ENCODE data around the gene OAS2.
"Not testable (repeated sequence)": the region's sequence is repeated elsewhere in the genome, so short reads cannot be mapped to it uniquely, and the experiment has no call there.

OAS2 gene

DNA sequence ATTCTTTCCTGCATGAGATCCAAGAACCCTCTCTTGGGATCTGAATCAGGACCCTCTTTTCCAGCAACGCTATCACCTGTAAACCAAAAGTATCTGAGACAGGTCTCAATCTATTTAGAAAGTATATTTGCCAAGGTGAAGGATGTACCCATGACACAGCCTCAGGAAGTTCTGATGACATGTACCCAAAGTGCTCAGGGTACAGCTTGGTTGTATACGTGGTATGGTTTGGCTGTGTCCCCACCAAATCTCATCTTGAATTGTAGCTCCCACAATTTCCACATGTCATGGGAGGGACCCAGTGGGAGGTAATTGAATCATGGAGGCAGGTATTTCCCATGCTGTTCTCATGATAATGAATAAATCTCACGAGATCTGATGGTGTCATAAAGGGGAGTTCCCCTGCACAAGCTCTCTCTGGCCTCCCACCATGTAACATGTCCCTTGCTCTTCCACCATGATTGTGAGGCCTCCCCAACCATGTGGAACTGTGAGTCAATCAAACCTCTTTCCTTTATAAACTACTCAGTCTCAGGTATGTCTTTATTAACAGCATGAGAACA lies 10.6 kb downstream of the OAS2 start:
- not testable (repeated sequence) for H3K9ac ChIP-seq (ENCODE audit: low read length); H3K4me3 ChIP-seq (ENCODE audit: low read length); H3K27me3 ChIP-seq (ENCODE audit: control insufficient read depth, insufficient read depth, low read length); H3K9me3 ChIP-seq (ENCODE audit: control insufficient read depth, low read length); H3K36me3 ChIP-seq (ENCODE audit: control insufficient read depth, insufficient read depth, low read length); H3K4me1 ChIP-seq (ENCODE audit: control insufficient read depth, insufficient read depth, low read length)

DNA sequence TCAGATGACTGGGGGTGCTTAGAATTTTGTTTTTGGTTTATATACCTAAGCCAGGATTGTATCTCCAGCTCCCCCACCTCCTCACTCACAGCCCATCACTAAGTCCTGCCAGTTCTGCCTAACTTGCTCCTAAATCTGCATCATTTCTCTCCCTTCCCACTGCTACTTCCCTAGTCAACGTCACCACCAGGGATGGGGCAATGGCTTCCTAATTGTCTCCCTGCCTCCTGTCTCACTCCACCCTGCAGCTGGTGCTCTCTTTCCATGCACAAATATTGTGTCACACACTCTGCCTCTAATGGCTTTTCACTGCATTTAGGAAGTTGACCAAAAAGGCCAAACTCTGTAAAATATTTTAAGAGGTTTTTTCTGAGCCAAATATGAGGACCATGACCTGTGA lies 11.5 kb downstream of the OAS2 start:
- H3K36me3 ChIP-seq (ENCODE audit: control insufficient read depth, insufficient read depth, low read length), result no peaks in the 10 kb centered on the region
- H3K27me3 ChIP-seq (ENCODE audit: control insufficient read depth, insufficient read depth, low read length), result no peaks in the 10 kb centered on the region
- no peak overlapping the region for H3K9ac ChIP-seq (ENCODE audit: low read length)
- no peak overlapping the region for H3K4me3 ChIP-seq (ENCODE audit: low read length)
- no peaks in the 10 kb centered on the region for H3K4me1 ChIP-seq (ENCODE audit: control insufficient read depth, insufficient read depth, low read length)
- H3K9me3 ChIP-seq (ENCODE audit: control insufficient read depth, low read length), result no peaks in the 10 kb centered on the region

DNA sequence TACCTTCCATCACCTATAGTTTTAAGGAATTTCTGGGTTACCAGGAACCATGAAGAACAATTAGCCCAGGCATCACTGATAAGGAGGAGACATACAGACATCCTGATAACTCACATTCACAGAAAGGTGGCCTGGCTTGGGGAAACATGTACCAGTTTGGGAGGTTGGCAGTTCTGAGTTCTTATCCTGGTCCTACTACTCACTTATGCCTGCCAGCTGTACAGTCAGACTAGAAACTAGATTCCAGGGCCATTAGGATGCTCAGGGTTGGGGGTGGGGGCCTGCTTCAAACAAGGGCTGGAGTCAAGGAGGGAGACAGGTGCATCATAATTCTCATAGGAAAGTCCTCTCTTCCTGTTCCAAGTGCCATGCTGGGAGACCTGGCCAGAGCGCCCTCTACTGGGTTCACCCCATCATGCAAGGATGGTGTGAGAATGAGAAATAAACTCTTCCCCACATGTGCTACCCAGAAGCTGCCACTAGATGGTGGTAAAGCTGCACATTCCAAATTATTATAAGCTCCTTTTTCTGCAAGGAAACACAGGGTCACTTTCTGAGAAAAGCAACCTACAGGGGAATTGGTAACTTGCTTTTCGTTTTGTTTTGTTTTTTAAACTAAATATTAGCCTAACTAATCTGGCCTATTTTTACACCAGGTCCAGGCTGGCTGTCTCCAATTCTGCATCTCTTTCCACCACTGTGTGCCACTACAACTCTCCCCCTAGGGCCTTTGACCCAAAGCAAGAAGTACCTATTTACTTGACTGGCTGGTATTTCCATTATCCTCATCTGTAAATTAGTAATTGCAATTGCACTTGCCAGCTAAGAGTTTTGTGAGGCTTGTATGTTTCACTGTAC lies 14.5 kb downstream of the OAS2 start:
- H3K9me3 ChIP-seq (ENCODE audit: control insufficient read depth, low read length), result no peaks in the 10 kb centered on the region
- H3K9ac ChIP-seq (ENCODE audit: low read length), result no peak overlapping the region
- no peaks in the 10 kb centered on the region for H3K4me1 ChIP-seq (ENCODE audit: control insufficient read depth, insufficient read depth, low read length)
- no peak overlapping the region for H3K4me3 ChIP-seq (ENCODE audit: low read length)
- H3K36me3 ChIP-seq (ENCODE audit: control insufficient read depth, insufficient read depth, low read length), result peaks cover 6% of the 10 kb centered on the region
- no peaks in the 10 kb centered on the region for H3K27me3 ChIP-seq (ENCODE audit: control insufficient read depth, insufficient read depth, low read length)

DNA sequence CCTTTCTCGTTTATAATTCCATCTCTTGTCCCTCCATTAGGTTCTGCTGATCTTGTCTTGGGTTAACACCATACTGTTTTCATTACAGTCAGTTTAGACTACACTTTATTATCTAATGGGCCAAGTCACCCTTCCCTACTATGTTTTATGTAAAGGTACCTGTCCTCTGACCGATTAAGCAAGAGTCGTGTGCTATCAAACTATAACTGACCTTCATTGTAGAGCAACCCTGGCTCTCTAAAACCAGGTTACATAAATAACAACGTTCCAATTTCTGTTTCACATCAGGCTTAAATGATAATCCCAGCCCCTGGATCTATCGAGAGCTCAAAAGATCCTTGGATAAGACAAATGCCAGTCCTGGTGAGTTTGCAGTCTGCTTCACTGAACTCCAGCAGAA lies 16.7 kb downstream of the OAS2 start:
- Histone ChIP-seq H3K9me3 (ENCODE audit: control insufficient read depth, low read length) (no peaks in the 10 kb centered on the region), H3K36me3 (ENCODE audit: control insufficient read depth, insufficient read depth, low read length) (peaks cover 6% of the 10 kb centered on the region), H3K4me3 (ENCODE audit: low read length) (no peak overlapping the region), H3K4me1 (ENCODE audit: control insufficient read depth, insufficient read depth, low read length) (no peaks in the 10 kb centered on the region), H3K9ac (ENCODE audit: low read length) (no peak overlapping the region), H3K27me3 (ENCODE audit: control insufficient read depth, insufficient read depth, low read length) (no peaks in the 10 kb centered on the region)

DNA sequence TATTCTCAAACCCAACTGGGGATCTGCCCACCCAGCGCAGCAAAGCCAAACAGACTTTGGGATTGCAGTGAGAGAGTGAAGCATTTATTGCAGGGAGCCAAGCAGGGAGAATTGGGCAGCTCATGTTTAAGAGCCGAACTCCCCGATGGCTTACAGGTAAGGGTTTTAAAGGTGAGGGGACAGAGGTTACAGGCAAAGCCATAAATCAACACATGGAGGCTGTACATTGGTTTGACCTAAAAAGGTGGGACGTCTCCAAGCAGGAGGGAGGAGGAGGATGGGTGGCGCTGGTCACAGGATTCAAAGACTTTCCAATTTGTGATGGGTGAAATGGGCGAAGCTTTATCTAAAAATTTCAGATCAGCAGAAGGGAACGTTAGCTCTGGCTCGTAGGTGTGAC lies 18.2 kb downstream of the OAS2 start:
- Histone ChIP-seq H3K4me1 (ENCODE audit: control insufficient read depth, insufficient read depth, low read length) (no peaks in the 10 kb centered on the region), H3K36me3 (ENCODE audit: control insufficient read depth, insufficient read depth, low read length) (peaks cover 6% of the 10 kb centered on the region), H3K4me3 (ENCODE audit: low read length) (no peak overlapping the region), H3K9me3 (ENCODE audit: control insufficient read depth, low read length) (no peaks in the 10 kb centered on the region), H3K9ac (ENCODE audit: low read length) (no peak overlapping the region), H3K27me3 (ENCODE audit: control insufficient read depth, insufficient read depth, low read length) (no peaks in the 10 kb centered on the region)

DNA sequence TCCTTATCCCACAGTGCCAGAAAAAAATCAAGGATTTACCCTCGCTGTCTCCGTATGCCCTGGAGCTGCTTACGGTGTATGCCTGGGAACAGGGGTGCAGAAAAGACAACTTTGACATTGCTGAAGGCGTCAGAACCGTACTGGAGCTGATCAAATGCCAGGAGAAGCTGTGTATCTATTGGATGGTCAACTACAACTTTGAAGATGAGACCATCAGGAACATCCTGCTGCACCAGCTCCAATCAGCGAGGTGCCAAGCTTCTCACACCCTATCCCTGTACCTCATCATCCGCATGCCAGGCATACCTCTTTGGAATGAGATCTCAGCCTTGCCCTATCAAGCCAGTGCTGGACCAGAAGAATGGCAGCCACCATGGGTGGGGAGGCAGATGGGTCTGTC lies 19.2 kb downstream of the OAS2 start:
- Histone ChIP-seq H3K9ac (ENCODE audit: low read length) (no peak overlapping the region), H3K4me1 (ENCODE audit: control insufficient read depth, insufficient read depth, low read length) (no peaks in the 10 kb centered on the region), H3K9me3 (ENCODE audit: control insufficient read depth, low read length) (no peaks in the 10 kb centered on the region), H3K27me3 (ENCODE audit: control insufficient read depth, insufficient read depth, low read length) (no peaks in the 10 kb centered on the region), H3K36me3 (ENCODE audit: control insufficient read depth, insufficient read depth, low read length) (peaks cover 6% of the 10 kb centered on the region), H3K4me3 (ENCODE audit: low read length) (no peak overlapping the region)

DNA sequence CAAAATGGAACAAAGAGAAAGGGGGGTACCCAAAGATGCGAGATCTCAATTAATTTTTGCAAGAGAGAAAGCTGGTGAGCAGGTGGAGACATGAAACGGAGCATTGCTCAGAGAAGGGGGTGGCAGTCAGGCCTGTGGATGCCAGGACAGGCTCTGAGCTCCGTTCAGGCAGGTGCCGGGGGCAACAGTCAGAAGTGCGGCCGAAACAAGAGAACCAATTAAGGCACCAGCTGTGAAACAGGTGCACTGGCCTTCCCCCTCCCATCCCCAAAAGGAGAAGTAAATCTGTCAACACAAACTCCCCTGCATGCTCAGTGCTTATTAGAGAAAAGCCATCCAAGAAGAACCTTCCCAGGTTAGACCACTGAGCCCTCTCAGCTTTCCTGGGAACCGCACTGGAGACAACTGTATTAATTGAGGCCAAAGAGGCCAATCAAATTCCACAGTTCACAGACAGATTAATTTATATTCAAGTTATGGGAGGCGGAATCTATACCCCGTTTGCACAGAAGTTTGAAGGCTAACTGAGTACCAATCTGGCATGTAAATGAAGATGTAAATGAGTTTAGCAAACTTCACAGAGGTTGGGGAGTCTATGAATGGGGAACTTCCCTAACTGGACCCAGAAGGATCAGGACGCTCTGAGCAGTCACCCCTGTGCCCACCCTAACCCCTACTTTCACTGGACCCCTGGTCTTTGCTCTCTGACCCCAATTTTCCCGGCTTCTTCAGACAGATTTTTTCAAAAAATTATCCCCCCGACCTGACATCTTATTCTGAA lies 20.9 kb downstream of the OAS2 start:
- Histone ChIP-seq H3K4me1 (ENCODE audit: control insufficient read depth, insufficient read depth, low read length) (no peaks in the 10 kb centered on the region), H3K4me3 (ENCODE audit: low read length) (no peak overlapping the region), H3K27me3 (ENCODE audit: control insufficient read depth, insufficient read depth, low read length) (no peaks in the 10 kb centered on the region), H3K9me3 (ENCODE audit: control insufficient read depth, low read length) (no peaks in the 10 kb centered on the region), H3K9ac (ENCODE audit: low read length) (no peak overlapping the region), H3K36me3 (ENCODE audit: control insufficient read depth, insufficient read depth, low read length) (peaks cover 6% of the 10 kb centered on the region)

DNA sequence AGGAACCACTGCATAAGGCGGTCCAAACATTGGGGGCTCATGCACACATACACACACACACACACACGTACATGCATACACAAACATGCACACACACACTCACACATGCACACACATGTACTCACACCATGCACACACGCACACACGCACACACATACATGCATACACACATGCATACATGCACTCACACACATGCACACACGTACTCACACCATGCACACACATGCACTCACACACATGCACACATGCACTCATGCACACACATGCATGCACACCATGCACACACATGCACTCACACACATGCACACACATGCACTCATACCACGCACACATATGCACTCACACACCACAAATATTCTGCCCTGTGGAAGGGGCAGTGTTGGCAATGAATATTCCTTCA lies 22.1 kb downstream of the OAS2 start:
- Histone ChIP-seq H3K27me3 (ENCODE audit: control insufficient read depth, insufficient read depth, low read length) (no peaks in the 10 kb centered on the region), H3K4me1 (ENCODE audit: control insufficient read depth, insufficient read depth, low read length) (no peaks in the 10 kb centered on the region), H3K36me3 (ENCODE audit: control insufficient read depth, insufficient read depth, low read length) (peaks cover 3% of the 10 kb centered on the region), H3K9me3 (ENCODE audit: control insufficient read depth, low read length) (no peaks in the 10 kb centered on the region), H3K9ac (ENCODE audit: low read length) (no peak overlapping the region), H3K4me3 (ENCODE audit: low read length) (no peak overlapping the region)

DNA sequence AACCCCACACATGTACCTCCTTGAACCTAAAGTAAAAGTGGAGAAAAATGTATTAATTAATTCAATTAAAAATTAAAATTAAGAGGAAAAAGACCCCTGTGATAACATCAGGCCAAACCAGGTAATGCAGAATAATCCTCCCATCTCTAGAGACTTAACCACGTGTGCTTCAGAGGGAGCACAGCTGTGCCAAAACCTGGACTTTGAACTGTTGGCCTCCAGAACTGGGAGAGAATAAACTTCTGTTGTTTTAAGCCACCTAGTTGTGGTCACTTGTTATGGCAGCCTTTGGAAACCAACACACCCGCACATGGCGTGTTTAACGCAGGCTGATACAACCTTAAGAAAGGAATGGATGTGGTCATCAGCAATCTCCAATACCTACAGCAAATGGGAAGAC lies 23.8 kb downstream of the OAS2 start:
- Histone ChIP-seq H3K4me3 (ENCODE audit: low read length) (no peak overlapping the region), H3K4me1 (ENCODE audit: control insufficient read depth, insufficient read depth, low read length) (no peaks in the 10 kb centered on the region), H3K27me3 (ENCODE audit: control insufficient read depth, insufficient read depth, low read length) (no peaks in the 10 kb centered on the region), H3K36me3 (ENCODE audit: control insufficient read depth, insufficient read depth, low read length) (no peaks in the 10 kb centered on the region), H3K9ac (ENCODE audit: low read length) (no peak overlapping the region), H3K9me3 (ENCODE audit: control insufficient read depth, low read length) (no peaks in the 10 kb centered on the region)

DNA sequence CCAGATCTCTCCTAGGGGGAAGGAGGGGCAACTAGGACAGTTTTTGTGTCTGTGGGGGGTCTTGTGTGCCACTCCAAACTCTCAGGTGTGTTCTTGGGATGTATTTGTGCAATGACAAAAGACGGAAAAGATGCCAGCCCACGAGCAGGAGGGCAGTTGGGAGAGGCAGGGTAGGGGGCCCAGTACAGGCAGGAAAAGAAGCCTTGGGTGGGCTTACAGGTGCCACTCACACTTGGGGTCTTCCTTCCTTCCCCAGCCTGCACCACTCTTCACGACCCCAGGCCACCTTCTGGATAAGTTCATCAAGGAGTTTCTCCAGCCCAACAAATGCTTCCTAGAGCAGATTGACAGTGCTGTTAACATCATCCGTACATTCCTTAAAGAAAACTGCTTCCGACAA lies 24.4 kb downstream of the OAS2 start:
- no peaks in the 10 kb centered on the region for H3K27me3 ChIP-seq (ENCODE audit: control insufficient read depth, insufficient read depth, low read length)
- no peaks in the 10 kb centered on the region for H3K9me3 ChIP-seq (ENCODE audit: control insufficient read depth, low read length)
- no peaks in the 10 kb centered on the region for H3K36me3 ChIP-seq (ENCODE audit: control insufficient read depth, insufficient read depth, low read length)
- no peak overlapping the region for H3K4me3 ChIP-seq (ENCODE audit: low read length)
- H3K4me1 ChIP-seq (ENCODE audit: control insufficient read depth, insufficient read depth, low read length), result no peaks in the 10 kb centered on the region
- no peak overlapping the region for H3K9ac ChIP-seq (ENCODE audit: low read length)

DNA sequence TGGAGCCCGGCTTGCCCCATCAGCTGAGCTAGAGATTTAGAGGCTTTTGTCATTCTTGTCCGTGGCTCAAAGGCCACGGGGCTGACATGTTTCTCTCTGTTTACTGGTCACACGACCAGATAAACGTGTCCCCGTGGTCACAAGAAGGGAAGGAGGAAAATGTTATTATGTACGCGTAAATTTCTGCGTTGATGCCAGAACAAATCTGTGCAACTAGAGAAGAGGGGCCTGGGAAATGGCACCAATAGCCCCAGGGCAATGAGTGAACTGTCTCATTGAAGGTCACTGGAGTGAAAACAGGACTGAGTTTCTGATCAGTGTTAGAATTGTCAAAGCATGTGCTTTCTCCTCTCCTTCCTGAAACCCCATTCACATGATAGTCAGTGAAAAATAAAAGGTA lies 25.3 kb downstream of the OAS2 start:
- Histone ChIP-seq H3K4me3 (ENCODE audit: low read length) (no peak overlapping the region), H3K9ac (ENCODE audit: low read length) (no peak overlapping the region), H3K36me3 (ENCODE audit: control insufficient read depth, insufficient read depth, low read length) (no peaks in the 10 kb centered on the region), H3K27me3 (ENCODE audit: control insufficient read depth, insufficient read depth, low read length) (no peaks in the 10 kb centered on the region), H3K4me1 (ENCODE audit: control insufficient read depth, insufficient read depth, low read length) (no peaks in the 10 kb centered on the region), H3K9me3 (ENCODE audit: control insufficient read depth, low read length) (no peaks in the 10 kb centered on the region)

DNA sequence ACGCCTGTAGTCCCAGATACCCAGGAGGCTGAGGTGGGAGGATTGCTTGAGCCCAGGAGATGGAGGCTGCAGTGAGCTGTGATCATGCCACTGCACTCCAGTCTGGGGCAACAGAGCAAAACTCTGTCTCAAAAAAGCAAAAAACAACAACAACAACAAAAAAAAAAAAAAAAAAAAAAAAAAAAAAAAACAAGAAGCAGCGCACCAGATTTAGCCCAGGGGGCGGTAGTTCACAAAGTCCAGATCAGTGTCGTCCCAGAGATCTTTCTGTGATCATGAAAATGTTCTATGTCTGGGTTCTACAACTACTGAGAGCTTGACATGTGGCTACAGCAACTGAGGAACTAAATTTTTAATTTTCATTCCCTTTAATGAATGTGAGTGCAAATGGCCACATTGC lies 27.4 kb downstream of the OAS2 start:
- no peaks in the 10 kb centered on the region for H3K36me3 ChIP-seq (ENCODE audit: control insufficient read depth, insufficient read depth, low read length)
- H3K4me1 ChIP-seq (ENCODE audit: control insufficient read depth, insufficient read depth, low read length), result no peaks in the 10 kb centered on the region
- H3K4me3 ChIP-seq (ENCODE audit: low read length), result no peak overlapping the region
- no peaks in the 10 kb centered on the region for H3K27me3 ChIP-seq (ENCODE audit: control insufficient read depth, insufficient read depth, low read length)
- H3K9ac ChIP-seq (ENCODE audit: low read length), result no peak overlapping the region
- H3K9me3 ChIP-seq (ENCODE audit: control insufficient read depth, low read length), result no peaks in the 10 kb centered on the region
